ENCODE measurements around the gene CREB5.

DNA sequence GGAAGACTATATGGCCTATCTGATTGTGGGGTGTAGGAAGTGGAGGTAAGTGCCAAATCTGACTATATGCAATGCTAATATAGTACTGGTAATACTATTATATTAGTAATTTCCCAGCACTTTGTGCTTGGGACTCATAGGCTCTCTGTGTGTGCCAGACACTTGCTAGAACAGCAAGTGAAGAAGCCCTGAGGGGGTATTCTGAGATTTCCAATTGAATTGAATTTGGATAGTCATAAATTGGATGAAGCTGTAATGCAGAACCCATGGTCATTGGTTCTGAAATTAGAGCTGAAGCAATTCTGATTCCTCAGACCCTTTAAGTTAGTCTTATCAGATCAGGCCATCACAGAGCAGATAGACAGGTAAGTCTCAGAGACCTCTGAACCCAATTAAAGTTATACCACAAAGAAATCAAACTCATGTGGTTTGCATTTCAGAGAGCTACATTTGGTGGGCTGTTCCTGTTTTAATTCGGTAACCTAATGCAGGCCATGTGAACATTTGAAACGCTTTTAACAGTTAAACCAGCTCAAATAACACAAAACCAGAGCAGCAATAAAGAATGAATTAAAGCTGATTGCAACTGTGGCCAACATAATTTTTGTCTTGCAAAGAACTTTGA, 179.5 kb downstream of the CREB5 start:
- TF ChIP-seq, protein P1, sequence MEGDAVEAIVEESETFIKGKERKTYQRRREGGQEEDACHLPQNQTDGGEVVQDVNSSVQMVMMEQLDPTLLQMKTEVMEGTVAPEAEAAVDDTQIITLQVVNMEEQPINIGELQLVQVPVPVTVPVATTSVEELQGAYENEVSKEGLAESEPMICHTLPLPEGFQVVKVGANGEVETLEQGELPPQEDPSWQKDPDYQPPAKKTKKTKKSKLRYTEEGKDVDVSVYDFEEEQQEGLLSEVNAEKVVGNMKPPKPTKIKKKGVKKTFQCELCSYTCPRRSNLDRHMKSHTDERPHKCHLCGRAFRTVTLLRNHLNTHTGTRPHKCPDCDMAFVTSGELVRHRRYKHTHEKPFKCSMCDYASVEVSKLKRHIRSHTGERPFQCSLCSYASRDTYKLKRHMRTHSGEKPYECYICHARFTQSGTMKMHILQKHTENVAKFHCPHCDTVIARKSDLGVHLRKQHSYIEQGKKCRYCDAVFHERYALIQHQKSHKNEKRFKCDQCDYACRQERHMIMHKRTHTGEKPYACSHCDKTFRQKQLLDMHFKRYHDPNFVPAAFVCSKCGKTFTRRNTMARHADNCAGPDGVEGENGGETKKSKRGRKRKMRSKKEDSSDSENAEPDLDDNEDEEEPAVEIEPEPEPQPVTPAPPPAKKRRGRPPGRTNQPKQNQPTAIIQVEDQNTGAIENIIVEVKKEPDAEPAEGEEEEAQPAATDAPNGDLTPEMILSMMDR (IDR thresholded peaks at IDR 0.05): no peak
- TF ChIP-seq POLR2A (IDR thresholded peaks at IDR 0.05) (no peak), POLR2AphosphoS5 (IDR thresholded peaks at IDR 0.05) (no peak), EP300 (IDR thresholded peaks at IDR 0.05) (no peak)
